ENCODE measurements around the gene CCDC93.

CCDC93 gene

DNA sequence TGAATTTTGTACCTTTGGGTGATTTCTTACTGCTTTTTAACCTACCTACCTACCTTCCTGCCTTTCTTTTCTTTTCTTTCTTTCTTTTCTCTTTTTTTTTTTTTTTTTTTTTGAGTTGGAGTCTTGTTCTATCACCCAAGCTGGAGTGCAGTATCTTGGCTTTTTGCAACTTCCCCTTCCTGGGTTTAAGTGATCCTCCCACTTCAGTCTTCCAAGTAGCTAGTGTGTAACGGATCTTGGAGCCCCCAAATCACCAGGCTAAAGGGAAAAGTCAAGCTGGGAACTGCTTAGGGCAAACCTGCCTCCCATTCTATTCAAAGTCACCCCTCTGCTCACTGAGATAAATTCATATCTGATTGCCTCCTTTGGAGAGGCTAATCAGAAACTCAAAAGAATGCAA, 138.1 kb downstream of the CCDC93 start:
- no peaks in the 10 kb centered on the region for H3K9me3 ChIP-seq (ENCODE audit: control insufficient read depth, low read length)
- no peak overlapping the region for H2AFZ ChIP-seq
- H3K27ac ChIP-seq = no peak overlapping the region
- TF ChIP-seq, protein P1, sequence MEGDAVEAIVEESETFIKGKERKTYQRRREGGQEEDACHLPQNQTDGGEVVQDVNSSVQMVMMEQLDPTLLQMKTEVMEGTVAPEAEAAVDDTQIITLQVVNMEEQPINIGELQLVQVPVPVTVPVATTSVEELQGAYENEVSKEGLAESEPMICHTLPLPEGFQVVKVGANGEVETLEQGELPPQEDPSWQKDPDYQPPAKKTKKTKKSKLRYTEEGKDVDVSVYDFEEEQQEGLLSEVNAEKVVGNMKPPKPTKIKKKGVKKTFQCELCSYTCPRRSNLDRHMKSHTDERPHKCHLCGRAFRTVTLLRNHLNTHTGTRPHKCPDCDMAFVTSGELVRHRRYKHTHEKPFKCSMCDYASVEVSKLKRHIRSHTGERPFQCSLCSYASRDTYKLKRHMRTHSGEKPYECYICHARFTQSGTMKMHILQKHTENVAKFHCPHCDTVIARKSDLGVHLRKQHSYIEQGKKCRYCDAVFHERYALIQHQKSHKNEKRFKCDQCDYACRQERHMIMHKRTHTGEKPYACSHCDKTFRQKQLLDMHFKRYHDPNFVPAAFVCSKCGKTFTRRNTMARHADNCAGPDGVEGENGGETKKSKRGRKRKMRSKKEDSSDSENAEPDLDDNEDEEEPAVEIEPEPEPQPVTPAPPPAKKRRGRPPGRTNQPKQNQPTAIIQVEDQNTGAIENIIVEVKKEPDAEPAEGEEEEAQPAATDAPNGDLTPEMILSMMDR (IDR thresholded peaks at IDR 0.05) = no peak
- no peak overlapping the region for H3K4me3 ChIP-seq (ENCODE audit: low read depth, low read length)
- H3K4me2 ChIP-seq (ENCODE audit: low read length) = no peak overlapping the region
- H3K27me3 ChIP-seq (ENCODE audit: control insufficient read depth, insufficient read depth, low read length) = no peaks in the 10 kb centered on the region
- no peak overlapping the region for H3K9ac ChIP-seq
- H3K4me1 ChIP-seq = no peaks in the 10 kb centered on the region
- no peaks in the 10 kb centered on the region for H3K79me2 ChIP-seq
- H3K36me3 ChIP-seq (ENCODE audit: control insufficient read depth, insufficient read depth, low read length) = no peaks in the 10 kb centered on the region
